ENCODE results near the gene FBXO36. TPM values are rescaled to one million over a fixed set of nuclear protein-coding genes. Genes with fewer than 3 reads are reported as not detected.

Gene FBXO36
- total RNA-seq, 1 donor from 2014 or later = 1.9 TPM

DNA sequence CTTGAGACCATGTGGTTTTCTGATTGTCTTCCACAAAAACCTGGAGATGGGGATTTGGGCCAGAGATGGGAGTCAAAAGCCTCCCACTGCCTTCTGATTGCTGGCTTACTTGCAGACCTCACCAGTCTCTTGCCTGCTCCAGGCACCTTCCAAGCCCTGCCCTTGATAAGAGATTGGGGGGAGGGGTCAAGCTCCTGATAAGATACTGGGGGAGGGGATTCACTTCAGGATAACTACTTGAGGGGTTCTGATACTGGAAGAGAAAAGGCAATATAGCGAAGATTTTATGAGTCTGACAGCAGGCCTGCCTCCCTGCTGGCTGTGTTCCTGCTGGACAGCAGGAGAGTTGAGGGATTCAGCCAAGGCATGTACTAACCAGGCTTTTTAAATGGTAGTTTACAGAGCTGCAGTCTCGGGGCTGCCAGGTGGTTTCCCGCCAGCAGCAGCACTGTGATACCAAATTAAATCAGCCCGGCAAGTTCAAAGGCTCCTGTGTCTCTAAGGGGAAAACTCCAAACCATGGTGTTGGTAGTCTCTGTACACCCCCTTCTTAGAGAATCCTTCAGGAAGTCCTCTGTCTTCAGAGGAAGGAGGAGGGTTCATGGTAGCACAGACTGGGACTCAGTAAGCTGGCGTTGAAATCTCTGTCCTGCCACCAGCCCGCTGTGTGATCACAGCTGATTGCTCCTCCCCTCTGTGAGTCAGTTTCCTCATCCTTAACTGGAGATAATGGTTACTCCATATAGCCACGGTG, 58.3 kb downstream of the FBXO36 start:
- Mint-ChIP-seq H3K9me3 (ENCODE audit: unreplicated experiment) (no peaks in the 10 kb centered on the region), H3K4me1 (ENCODE audit: low read depth, unreplicated experiment) (peaks cover 1% of the 10 kb centered on the region), H3K36me3 (ENCODE audit: low read depth, unreplicated experiment) (no peaks in the 10 kb centered on the region), H3K27ac (ENCODE audit: unreplicated experiment) (no peak overlapping the region), H3K27me3 (ENCODE audit: low read depth, unreplicated experiment) (no peaks in the 10 kb centered on the region), H3K4me3 (ENCODE audit: unreplicated experiment) (no peak overlapping the region)
- Histone ChIP-seq H3K36me3 (ENCODE audit: insufficient read depth, low read length) (no peaks in the 10 kb centered on the region), H3K4me2 (ENCODE audit: low read length) (peak overlapping the region; percentile 75), H3K27me3 (ENCODE audit: insufficient read depth, low read length) (no peaks in the 10 kb centered on the region), H4K20me1 (ENCODE audit: insufficient read depth, low read length) (no peaks in the 10 kb centered on the region), H3K79me2 (ENCODE audit: insufficient read depth, low read length) (no peaks in the 10 kb centered on the region), H3K9me3 (ENCODE audit: insufficient read depth, low read depth, low read length) (no peaks in the 10 kb centered on the region), H3K9ac (ENCODE audit: low read length) (no peak overlapping the region), H3K27ac (ENCODE audit: low read depth, low read length) (peak overlapping the region; percentile 10), H3K4me3 (ENCODE audit: insufficient read depth, low read depth, low read length) (peak overlapping the region; percentile 21), H3K4me1 (ENCODE audit: insufficient read depth, low read length) (peaks cover 3% of the 10 kb centered on the region), H2AFZ (ENCODE audit: low read depth, low read length) (peak overlapping the region; percentile 77)
- TF ChIP-seq EZH2 (IDR thresholded peaks at IDR 0.05; ENCODE audit: insufficient read depth, low read length) = no peak
- FAIRE-seq (no peak), DNase-seq (ENCODE audit: low read depth) (peak; percentile 67)

DNA sequence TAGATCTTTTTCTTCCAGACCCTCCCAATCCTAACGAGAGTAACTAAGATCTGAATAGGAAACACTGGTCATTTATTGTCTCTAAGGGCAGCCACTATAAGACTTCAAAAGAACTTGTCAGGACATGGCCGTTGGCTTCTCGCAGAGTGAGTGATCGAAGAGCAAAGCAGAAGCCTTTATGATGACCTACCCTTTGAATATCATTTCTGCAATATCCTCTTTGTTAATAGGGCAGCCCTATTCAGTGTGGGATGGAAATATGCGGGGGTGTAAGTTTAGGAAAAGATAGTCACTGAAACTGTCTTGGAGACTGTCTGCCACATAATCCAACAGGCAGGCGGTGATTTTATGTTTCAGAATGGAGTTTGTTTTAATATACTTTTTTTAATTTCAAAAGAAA, 70.9 kb downstream of the FBXO36 start:
- Histone ChIP-seq H2AFZ (ENCODE audit: low read depth, low read length) (no peak overlapping the region), H3K4me2 (ENCODE audit: low read length) (no peak overlapping the region), H3K4me1 (ENCODE audit: insufficient read depth, low read length) (no peaks in the 10 kb centered on the region), H3K9ac (ENCODE audit: low read length) (no peak overlapping the region), H3K27me3 (ENCODE audit: insufficient read depth, low read length) (no peaks in the 10 kb centered on the region), H4K20me1 (ENCODE audit: insufficient read depth, low read length) (no peaks in the 10 kb centered on the region), H3K27ac (ENCODE audit: low read depth, low read length) (no peak overlapping the region), H3K79me2 (ENCODE audit: insufficient read depth, low read length) (no peaks in the 10 kb centered on the region), H3K36me3 (ENCODE audit: insufficient read depth, low read length) (no peaks in the 10 kb centered on the region), H3K9me3 (ENCODE audit: insufficient read depth, low read depth, low read length) (no peaks in the 10 kb centered on the region), H3K4me3 (ENCODE audit: insufficient read depth, low read depth, low read length) (no peak overlapping the region)
- DNase-seq (ENCODE audit: low read depth) (no peak), FAIRE-seq (no peak)
- no peaks in the 10 kb centered on the region for H3K9me3 Mint-ChIP-seq (ENCODE audit: unreplicated experiment)
- TF ChIP-seq, protein P1, sequence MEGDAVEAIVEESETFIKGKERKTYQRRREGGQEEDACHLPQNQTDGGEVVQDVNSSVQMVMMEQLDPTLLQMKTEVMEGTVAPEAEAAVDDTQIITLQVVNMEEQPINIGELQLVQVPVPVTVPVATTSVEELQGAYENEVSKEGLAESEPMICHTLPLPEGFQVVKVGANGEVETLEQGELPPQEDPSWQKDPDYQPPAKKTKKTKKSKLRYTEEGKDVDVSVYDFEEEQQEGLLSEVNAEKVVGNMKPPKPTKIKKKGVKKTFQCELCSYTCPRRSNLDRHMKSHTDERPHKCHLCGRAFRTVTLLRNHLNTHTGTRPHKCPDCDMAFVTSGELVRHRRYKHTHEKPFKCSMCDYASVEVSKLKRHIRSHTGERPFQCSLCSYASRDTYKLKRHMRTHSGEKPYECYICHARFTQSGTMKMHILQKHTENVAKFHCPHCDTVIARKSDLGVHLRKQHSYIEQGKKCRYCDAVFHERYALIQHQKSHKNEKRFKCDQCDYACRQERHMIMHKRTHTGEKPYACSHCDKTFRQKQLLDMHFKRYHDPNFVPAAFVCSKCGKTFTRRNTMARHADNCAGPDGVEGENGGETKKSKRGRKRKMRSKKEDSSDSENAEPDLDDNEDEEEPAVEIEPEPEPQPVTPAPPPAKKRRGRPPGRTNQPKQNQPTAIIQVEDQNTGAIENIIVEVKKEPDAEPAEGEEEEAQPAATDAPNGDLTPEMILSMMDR (IDR thresholded peaks at IDR 0.05; ENCODE audit: insufficient read depth, low read depth, low read length) = no peak
- TF ChIP-seq EZH2 (IDR thresholded peaks at IDR 0.05; ENCODE audit: insufficient read depth, low read length) = no peak
- no peaks in the 10 kb centered on the region for H3K4me1 Mint-ChIP-seq (ENCODE audit: low read depth, unreplicated experiment)
- H3K27ac Mint-ChIP-seq (ENCODE audit: unreplicated experiment) = no peak overlapping the region
- H3K4me3 Mint-ChIP-seq (ENCODE audit: unreplicated experiment) = no peak overlapping the region
- no peaks in the 10 kb centered on the region for H3K27me3 Mint-ChIP-seq (ENCODE audit: low read depth, unreplicated experiment)
- peaks cover 2% of the 10 kb centered on the region for H3K36me3 Mint-ChIP-seq (ENCODE audit: low read depth, unreplicated experiment)

DNA sequence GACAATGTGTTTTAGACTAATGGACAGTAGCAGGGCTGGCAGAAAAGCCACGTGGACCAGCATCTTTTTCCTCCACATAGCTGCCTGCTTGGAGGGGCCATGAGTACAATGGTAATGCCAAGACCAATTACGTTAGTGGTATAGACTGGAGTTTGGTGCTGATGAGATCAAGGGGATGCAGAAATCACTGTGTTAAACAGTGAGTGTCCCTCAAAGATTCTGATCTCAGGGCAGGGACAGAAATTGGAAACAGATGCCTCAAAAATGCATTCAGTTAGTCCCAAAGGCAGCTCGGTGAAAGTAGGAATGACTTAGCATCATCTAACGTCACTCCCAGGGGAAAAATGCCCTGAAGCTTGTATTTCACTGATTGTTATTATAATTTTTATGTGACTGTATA, 74.0 kb downstream of the FBXO36 start:
- H3K9ac ChIP-seq (ENCODE audit: low read length) = no peak overlapping the region
- H3K79me2 ChIP-seq (ENCODE audit: insufficient read depth, low read length) = no peaks in the 10 kb centered on the region
- DNase-seq (ENCODE audit: low read depth) (no peak), FAIRE-seq (no peak)
- no peak overlapping the region for H3K4me3 ChIP-seq (ENCODE audit: insufficient read depth, low read depth, low read length)
- H3K27ac Mint-ChIP-seq (ENCODE audit: unreplicated experiment) = no peak overlapping the region
- H2AFZ ChIP-seq (ENCODE audit: low read depth, low read length) = no peak overlapping the region
- peaks cover 2% of the 10 kb centered on the region for H3K36me3 Mint-ChIP-seq (ENCODE audit: low read depth, unreplicated experiment)
- no peaks in the 10 kb centered on the region for H3K4me1 Mint-ChIP-seq (ENCODE audit: low read depth, unreplicated experiment)
- no peaks in the 10 kb centered on the region for H3K27me3 ChIP-seq (ENCODE audit: insufficient read depth, low read length)
- H3K4me3 Mint-ChIP-seq (ENCODE audit: unreplicated experiment) = no peak overlapping the region
- H3K36me3 ChIP-seq (ENCODE audit: insufficient read depth, low read length) = no peaks in the 10 kb centered on the region
- no peaks in the 10 kb centered on the region for H4K20me1 ChIP-seq (ENCODE audit: insufficient read depth, low read length)
- TF ChIP-seq, protein P1 (IDR thresholded peaks at IDR 0.05; ENCODE audit: insufficient read depth, low read depth, low read length) = no peak
- no peak for TF ChIP-seq EZH2 (IDR thresholded peaks at IDR 0.05; ENCODE audit: insufficient read depth, low read length)
- no peak overlapping the region for H3K27ac ChIP-seq (ENCODE audit: low read depth, low read length)
- H3K4me1 ChIP-seq (ENCODE audit: insufficient read depth, low read length) = no peaks in the 10 kb centered on the region
- H3K4me2 ChIP-seq (ENCODE audit: low read length) = no peak overlapping the region
- no peaks in the 10 kb centered on the region for H3K27me3 Mint-ChIP-seq (ENCODE audit: low read depth, unreplicated experiment)
- no peaks in the 10 kb centered on the region for H3K9me3 Mint-ChIP-seq (ENCODE audit: unreplicated experiment)
- no peaks in the 10 kb centered on the region for H3K9me3 ChIP-seq (ENCODE audit: insufficient read depth, low read depth, low read length)
